ENCODE measurements around the gene ULK3. TPM values are rescaled to one million over a fixed set of nuclear protein-coding genes. Genes with fewer than 3 reads are reported as not detected.

The ULK3 gene
- total RNA-seq, 2 experiments from 2014 or later, result 56.6 to 66.4 TPM

DNA sequence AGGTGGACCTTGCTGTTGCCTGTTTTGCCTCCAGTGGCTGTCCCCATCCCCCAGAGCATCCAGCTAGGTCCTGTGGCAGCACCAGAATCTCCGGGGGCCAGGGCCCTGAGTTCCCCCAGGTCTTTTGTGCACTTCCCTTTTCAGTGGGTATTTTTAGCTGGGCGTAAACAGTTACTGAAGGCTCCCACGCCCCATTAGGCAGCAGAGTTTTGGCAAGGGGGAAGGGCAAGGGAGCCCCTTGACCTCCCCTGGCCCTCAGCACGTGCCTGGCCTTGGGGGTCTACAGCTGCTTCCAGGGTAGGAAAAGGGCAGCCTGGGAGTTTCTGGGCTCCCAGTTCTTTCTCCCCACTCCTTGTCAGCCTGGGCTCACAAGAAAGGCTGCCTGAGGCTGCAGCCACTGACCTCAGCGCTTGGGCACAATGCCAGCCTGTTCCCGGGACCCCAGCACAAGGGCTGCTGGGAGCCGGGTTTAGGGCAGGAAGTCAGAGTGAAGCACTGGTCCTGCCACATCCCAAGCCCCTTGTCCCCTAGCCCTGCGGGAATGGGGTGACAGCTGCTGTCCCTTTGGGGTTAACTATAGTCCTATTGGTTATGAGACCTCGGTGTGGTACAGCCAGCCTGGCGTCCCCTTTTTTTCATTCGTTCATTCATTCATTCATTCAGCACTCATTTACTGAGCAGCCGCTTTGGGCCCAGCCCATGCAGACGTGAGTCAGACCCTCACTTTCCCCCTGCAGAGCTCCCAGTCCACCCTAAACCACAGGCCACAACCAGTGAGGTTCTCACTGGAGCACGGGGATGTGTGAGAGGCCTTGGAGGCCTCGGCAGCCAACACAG lies 52.7 kb downstream of the ULK3 start:
- no peak for DNase-seq
- H3K27me3 Mint-ChIP-seq, result no peaks in the 10 kb centered on the region
- POLR2A ChIA-PET, result interaction anchor here (1.3 kb wide), 1 partner anchor 10 kb away, joined by 3 read pairs; no protein-coding TSS in a partner anchor

DNA sequence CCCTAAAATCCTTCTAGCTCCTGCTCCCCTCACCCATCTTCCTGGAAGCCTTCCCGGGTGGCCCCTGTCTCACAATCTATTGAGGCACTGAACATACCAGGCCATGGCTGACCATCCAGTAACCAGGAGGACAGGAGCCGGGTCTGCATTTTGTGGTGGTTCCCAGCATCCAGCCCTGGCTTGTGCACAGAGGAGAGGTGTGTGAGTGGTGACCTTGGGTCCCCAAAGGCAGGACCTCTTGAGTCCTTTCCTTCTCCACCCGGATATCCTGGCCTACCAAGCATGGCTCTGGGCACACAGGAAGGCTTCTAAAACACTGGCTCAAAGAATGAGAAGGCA lies 53.2 kb downstream of the ULK3 start:
- ChIA-PET POLR2A (interaction anchor here (1.3 kb wide), 1 partner anchor 9 kb away, joined by 3 read pairs; no protein-coding TSS in a partner anchor), CTCF (interaction anchor here (0.6 to 27.9 kb wide), 3 partner anchors 9 to 65 kb away, joined by 3 to 930 read pairs (median 930); partner anchors contain the start of genes CSK and LMAN1L)
- Mint-ChIP-seq H3K9me3 (no peaks in the 10 kb centered on the region), H3K27me3 (no peaks in the 10 kb centered on the region), H3K4me1 (peaks cover 85% of the 10 kb centered on the region), H3K36me3 (ENCODE audit: low read depth) (peaks cover 68% of the 10 kb centered on the region), H3K4me3 (peak overlapping the region; percentile 88), H3K27ac (peak overlapping the region; percentile 98)
- no peak for DNase-seq

More for the DNA sequence above, 52.7 kb downstream of the ULK3 start:
- peak overlapping the region; percentile 88 for H3K4me3 Mint-ChIP-seq
- CTCF ChIA-PET, result interaction anchor here (0.6 to 27.9 kb wide), 4 partner anchors 9 to 164 kb away, joined by 3 to 930 read pairs (median 466); partner anchors contain the start of genes CSK and LMAN1L
- H3K4me1 Mint-ChIP-seq, result peaks cover 87% of the 10 kb centered on the region
- H3K36me3 Mint-ChIP-seq (ENCODE audit: low read depth), result peaks cover 66% of the 10 kb centered on the region
- no peaks in the 10 kb centered on the region for H3K9me3 Mint-ChIP-seq
- H3K27ac Mint-ChIP-seq, result peak overlapping the region; percentile 98

DNA sequence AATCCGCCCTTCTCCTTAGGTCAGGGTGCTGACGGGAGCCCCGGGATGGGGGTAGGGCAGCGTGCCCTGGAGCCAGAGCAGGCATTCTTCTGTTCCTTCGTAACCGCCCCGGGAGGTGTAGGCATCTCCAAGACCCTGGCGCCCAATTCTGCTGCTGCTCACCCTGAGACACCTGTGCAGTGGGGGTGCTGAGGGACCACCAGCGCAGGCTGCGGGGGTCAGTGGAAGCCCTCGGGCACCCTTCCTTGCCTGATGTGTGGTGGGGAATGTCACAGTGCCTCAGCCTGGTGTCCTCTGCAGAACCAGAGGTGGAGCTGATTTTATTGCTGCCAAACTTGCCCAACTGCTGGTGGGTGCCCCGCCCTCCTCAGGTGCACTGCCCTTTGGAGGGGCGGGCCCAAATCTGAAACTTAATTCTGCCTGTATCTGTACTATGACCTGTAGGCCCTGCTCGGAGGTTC lies 53.8 kb downstream of the ULK3 start:
- Mint-ChIP-seq H3K9me3 (no peaks in the 10 kb centered on the region), H3K27me3 (no peaks in the 10 kb centered on the region), H3K36me3 (ENCODE audit: low read depth) (peaks cover 72% of the 10 kb centered on the region), H3K4me1 (peaks cover 80% of the 10 kb centered on the region), H3K4me3 (peak overlapping the region; percentile 88), H3K27ac (peak overlapping the region; percentile 98)
- POLR2A ChIA-PET, result interaction anchor here (1.3 kb wide), 1 partner anchor 9 kb away, joined by 3 read pairs; no protein-coding TSS in a partner anchor
- CTCF ChIA-PET, result interaction anchor here (2.5 to 27.9 kb wide), 3 partner anchors 8 to 81 kb away, joined by 11 to 930 read pairs (median 930); partner anchors contain the start of genes CSK and LMAN1L
- peak; percentile 66 for DNase-seq

DNA sequence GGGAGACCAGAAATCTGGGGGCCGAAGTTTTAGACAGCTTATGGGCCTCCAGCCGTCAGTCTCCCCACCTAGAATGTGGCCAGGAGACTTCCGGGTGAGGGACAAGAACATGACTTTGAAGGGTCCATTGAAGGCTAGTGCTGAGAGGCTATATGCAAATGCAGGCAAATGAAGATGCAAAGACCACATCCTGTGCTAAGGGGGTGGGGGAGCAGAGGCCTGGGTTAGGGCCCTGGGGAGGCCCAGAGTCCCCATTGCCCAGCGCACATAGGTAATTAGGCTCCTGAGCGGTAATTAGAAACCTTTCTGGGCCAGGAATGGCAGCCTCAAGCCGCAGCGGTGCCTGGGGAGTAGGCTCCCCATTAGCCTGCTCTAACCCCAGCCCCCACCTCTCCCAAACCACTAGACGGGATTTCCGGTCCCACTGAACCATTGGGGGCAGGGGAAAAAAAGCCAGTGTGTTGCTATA lies 54.2 kb downstream of the ULK3 start:
- peak; percentile 82 for DNase-seq
- peak overlapping the region; percentile 98 for H3K27ac Mint-ChIP-seq
- H3K4me1 Mint-ChIP-seq, result peaks cover 78% of the 10 kb centered on the region
- H3K36me3 Mint-ChIP-seq (ENCODE audit: low read depth), result peaks cover 76% of the 10 kb centered on the region
- H3K9me3 Mint-ChIP-seq, result no peaks in the 10 kb centered on the region
- peak overlapping the region; percentile 88 for H3K4me3 Mint-ChIP-seq
- POLR2A ChIA-PET, result interaction anchor here (1.4 to 2.0 kb wide), 2 partner anchors 11 to 173 kb away, joined by 3 to 14 read pairs; partner anchors contain the start of gene CLK3
- H3K27me3 Mint-ChIP-seq, result no peaks in the 10 kb centered on the region
- CTCF ChIA-PET, result interaction anchor here (1.0 to 27.9 kb wide), 16 partner anchors 8 to 200 kb away, joined by 3 to 930 read pairs (median 8); partner anchors contain the start of genes CLK3, CSK, FAM219B and LMAN1L

DNA sequence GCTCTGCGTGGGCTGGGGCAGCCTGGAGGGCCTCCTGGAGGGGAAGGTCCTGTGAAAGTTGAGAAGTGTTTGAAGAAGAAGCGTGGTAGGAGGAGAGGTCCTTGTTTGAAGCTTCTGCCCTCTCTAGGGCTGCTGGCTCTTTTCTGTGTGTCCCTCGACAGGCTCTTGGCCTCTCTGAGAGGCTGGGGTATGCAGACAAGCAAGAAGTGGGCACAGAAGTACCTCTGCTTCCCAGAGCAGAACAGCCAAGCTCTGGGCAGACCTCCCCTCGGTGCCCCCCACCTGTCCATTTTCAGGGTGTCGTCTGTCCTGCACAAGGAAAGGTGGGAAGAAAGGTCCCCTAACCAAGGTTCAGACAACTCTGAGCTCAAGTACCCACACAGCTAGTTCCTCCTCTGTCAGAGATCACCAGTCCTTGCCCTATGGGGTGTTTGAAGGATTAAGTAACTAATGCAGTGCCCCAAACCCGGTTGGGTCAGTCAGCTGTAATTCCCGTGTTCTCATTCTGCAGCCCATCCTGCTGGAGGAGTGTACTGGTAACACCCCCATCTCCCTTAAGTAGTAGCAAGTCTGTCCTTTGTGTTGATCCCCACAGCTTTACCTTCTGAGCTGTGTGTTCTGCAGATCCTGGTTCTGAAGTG lies 54.8 kb downstream of the ULK3 start:
- Mint-ChIP-seq H3K27me3 (no peaks in the 10 kb centered on the region), H3K4me3 (peak overlapping the region; percentile 88), H3K9me3 (no peaks in the 10 kb centered on the region), H3K4me1 (peaks cover 73% of the 10 kb centered on the region), H3K27ac (peak overlapping the region; percentile 98), H3K36me3 (ENCODE audit: low read depth) (peaks cover 78% of the 10 kb centered on the region)
- DNase-seq, result no peak
- ChIA-PET POLR2A (interaction anchor here (1.4 to 2.0 kb wide), 2 partner anchors 11 to 173 kb away, joined by 3 to 14 read pairs; partner anchors contain the start of gene CLK3), CTCF (interaction anchor here (0.6 to 27.9 kb wide), 38 partner anchors 7 to 664 kb away, joined by 3 to 930 read pairs (median 4); partner anchors contain the start of genes CLK3, CSK, FAM219B and LMAN1L)

DNA sequence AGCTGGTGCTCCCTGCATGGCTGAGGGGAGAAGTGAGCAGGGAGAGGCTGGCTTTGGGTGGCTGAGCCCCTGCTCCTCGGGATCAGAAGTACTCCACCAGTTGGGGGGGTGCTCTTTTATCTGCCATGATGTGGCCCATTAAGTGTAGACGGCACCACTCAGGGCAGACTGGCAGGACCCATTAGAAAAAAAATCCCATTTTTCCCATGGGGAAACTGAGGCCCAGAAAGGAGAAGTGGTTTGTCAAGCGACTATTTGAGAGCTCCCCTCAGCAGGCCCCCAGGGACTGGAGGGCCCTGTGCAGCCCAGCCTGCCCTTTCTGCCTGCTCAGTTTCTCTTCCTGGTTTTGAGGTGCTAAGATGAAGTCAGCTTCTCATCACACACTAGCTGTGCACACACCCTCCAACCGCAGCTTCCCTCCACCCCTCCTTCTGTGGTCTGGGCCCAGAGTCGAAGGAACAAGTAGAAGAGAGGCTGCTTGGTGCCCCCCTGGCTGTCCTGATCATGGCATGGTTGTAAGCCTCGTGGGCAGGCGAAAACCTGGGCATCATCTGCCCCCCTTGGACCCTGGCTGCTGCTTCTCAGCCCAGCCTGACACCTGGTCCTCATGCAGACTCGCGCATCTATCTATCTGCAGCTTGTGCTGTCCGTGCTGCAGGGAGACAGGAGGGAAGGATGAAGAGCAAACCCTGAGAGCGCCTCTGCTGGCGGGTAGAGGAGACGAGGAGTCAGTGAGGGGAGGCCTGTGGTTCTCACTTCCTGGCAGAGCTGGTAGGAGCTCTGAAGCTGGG lies 55.5 kb downstream of the ULK3 start:
- Mint-ChIP-seq H3K4me3 (peak overlapping the region; percentile 88), H3K27ac (peak overlapping the region; percentile 98), H3K9me3 (no peaks in the 10 kb centered on the region), H3K4me1 (peaks cover 66% of the 10 kb centered on the region), H3K36me3 (ENCODE audit: low read depth) (peaks cover 81% of the 10 kb centered on the region), H3K27me3 (no peaks in the 10 kb centered on the region)
- ChIA-PET POLR2A (interaction anchor here (0.5 to 2.0 kb wide), 5 partner anchors 9 to 172 kb away, joined by 3 to 14 read pairs (median 3); partner anchors contain the start of gene CLK3), CTCF (interaction anchor here (0.5 to 27.9 kb wide), 44 partner anchors 6 to 785 kb away, joined by 3 to 930 read pairs (median 3); partner anchors contain the start of genes CLK3, CSK, FAM219B and LMAN1L)
- peak; percentile 95 for DNase-seq

DNA sequence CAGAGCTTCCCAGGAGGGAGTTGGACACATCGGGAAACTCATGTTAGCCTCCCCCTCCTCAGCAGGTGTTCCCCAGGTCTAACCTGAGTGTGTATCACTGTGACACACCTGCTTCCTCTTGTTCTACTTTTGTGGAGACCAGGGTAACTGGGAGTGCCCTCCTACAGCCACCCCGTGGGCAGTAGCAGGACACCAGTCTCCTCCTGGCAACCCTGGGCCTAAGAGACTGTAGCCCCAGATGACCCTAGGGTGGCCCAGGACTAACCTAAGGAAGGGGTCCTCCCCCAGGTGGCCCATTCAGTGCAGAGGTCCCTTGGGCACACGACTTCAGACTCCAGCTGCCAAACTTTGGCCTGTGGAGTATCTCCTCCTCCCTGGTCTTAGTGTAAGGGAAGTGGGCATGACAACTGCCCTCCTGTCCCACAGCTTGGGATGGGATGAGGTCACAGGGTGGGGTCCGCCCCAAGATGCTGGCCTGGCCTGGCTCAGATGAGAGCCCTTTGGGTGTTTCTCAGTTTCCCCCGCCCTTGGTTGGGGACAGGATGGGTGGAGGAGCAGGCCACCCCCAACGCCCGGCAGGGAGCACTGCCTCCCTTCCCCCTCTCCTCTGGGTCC lies 56.3 kb downstream of the ULK3 start:
- Mint-ChIP-seq H3K9me3 (no peaks in the 10 kb centered on the region), H3K4me1 (peaks cover 58% of the 10 kb centered on the region), H3K4me3 (peak overlapping the region; percentile 88), H3K36me3 (ENCODE audit: low read depth) (peaks cover 74% of the 10 kb centered on the region), H3K27ac (peak overlapping the region; percentile 98), H3K27me3 (no peaks in the 10 kb centered on the region)
- ChIA-PET POLR2A (interaction anchor here (0.8 to 2.0 kb wide), 3 partner anchors 9 to 119 kb away, joined by 3 to 14 read pairs (median 3); no protein-coding TSS in a partner anchor), CTCF (interaction anchor here (0.5 to 27.9 kb wide), 28 partner anchors 6 to 786 kb away, joined by 3 to 930 read pairs (median 4); partner anchors contain the start of genes CLK3, CSK, FAM219B and LMAN1L)
- peak; percentile 40 for DNase-seq

Small RNA genes lying within 50 kb of the gene (microRNA-seq; reads per million reads assigned to microRNA genes)
- gene MIR4513 (ENCODE audit: borderline microRNAs expressed, borderline replicate concordance) (not detected), gene MIR6882 (ENCODE audit: borderline microRNAs expressed, borderline replicate concordance) (1.3 reads per million)

Other genes with a start within 250 kb of the ULK3 start
- gene CLK3, start 227.3 kb downstream of the ULK3 start, total RNA-seq, result 100 to 1,000 TPM; 126 to 134 TPM
- gene EDC3, start 147.1 kb downstream of the ULK3 start, total RNA-seq, result 10 to 100 TPM; 34.9 to 41.1 TPM
- gene CYP1A1, start 117.6 kb downstream of the ULK3 start, total RNA-seq, result 1 to 10 TPM; 2.2 to 2.9 TPM
- not detected for gene CYP1A2, start 94.3 kb downstream of the ULK3 start, total RNA-seq
- gene CSK, start 61.1 kb downstream of the ULK3 start, total RNA-seq, result 100 to 1,000 TPM; 315 to 348 TPM
- under 1 TPM; 0.87 to 0.92 TPM for gene LMAN1L, start 30.3 kb downstream of the ULK3 start, total RNA-seq
- under 1 TPM; 0.12 to 0.19 TPM for gene CPLX3, start 16.5 kb downstream of the ULK3 start, total RNA-seq
- gene SCAMP2, start 30.2 kb upstream of the ULK3 start, total RNA-seq, result 100 to 1,000 TPM; 126 to 128 TPM
- 10 to 100 TPM; 58.1 to 64.1 TPM for gene MPI, start 46.9 kb upstream of the ULK3 start, total RNA-seq
- gene FAM219B, start 63.7 kb upstream of the ULK3 start, total RNA-seq, result 10 to 100 TPM; 65.8 to 68.2 TPM
- gene COX5A, start 94.9 kb upstream of the ULK3 start, total RNA-seq, result 100 to 1,000 TPM; 236 to 239 TPM
- 1 to 10 TPM; 6.4 TPM for gene RPP25, start 113.6 kb upstream of the ULK3 start, total RNA-seq
- gene SCAMP5, start 152.4 kb upstream of the ULK3 start, total RNA-seq, result 1 to 10 TPM; 2.0 to 3.0 TPM
- 10 to 100 TPM; 19.6 to 20.7 TPM for gene PPCDC, start 180.4 kb upstream of the ULK3 start, total RNA-seq